SU-DHL-6 (cell line): Measurements from ENCODE around the gene FOXO3.

Experiments used
- EZH2phosphoT487 ChIP-seq: fragments of 200-600 bp; sonication (generic), shearing (Covaris generic); conservative IDR thresholded peaks from 2 replicates; pipeline ENCODE4 v1.6.1; 2018; ENCODE audit warnings: mild to moderate bottlenecking, antibody characterized with exemption, low read length, moderate library complexity, mixed read lengths
- TF ChIP-seq, protein P1 (sequence below): fragments of 200-600 bp; sonication (generic); IDR thresholded peaks from one replicate; pipeline ENCODE4 v1.5.1; 2017; ENCODE audit warnings: antibody characterized with exemption, mild to moderate bottlenecking, low read length, moderate library complexity; ENCODE audit not compliant: insufficient read depth, poor library complexity, severe bottlenecking

- TF ChIP-seq, protein P1, sequence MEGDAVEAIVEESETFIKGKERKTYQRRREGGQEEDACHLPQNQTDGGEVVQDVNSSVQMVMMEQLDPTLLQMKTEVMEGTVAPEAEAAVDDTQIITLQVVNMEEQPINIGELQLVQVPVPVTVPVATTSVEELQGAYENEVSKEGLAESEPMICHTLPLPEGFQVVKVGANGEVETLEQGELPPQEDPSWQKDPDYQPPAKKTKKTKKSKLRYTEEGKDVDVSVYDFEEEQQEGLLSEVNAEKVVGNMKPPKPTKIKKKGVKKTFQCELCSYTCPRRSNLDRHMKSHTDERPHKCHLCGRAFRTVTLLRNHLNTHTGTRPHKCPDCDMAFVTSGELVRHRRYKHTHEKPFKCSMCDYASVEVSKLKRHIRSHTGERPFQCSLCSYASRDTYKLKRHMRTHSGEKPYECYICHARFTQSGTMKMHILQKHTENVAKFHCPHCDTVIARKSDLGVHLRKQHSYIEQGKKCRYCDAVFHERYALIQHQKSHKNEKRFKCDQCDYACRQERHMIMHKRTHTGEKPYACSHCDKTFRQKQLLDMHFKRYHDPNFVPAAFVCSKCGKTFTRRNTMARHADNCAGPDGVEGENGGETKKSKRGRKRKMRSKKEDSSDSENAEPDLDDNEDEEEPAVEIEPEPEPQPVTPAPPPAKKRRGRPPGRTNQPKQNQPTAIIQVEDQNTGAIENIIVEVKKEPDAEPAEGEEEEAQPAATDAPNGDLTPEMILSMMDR: no peak
- no peak for TF ChIP-seq EZH2phosphoT487
Observed at GRCh38 chr6:108544606-108545005, 16.1 kb upstream of the FOXO3 start.
